Colonic mucosa (tissue), 4 donors: Measurements from ENCODE around the gene DNM3. TPM values are rescaled to one million over a fixed set of nuclear protein-coding genes. Genes with fewer than 3 reads are reported as not detected.
A peak's percentile ranks its signal among the peaks of the same experiment; 100 is the strongest.
"Not testable (repeated sequence)": the region's sequence is repeated elsewhere in the genome, so short reads cannot be mapped to it uniquely, and the experiment has no call there.

ENCODE experiments used
- DNase-seq: peaks from one replicate; pipeline ENCODE4 v3.0.0-alpha.2; 2020
- H3K27ac ChIP-seq: fragments of 200-600 bp; one replicate; pipeline ENCODE4 v1.8.0; 2021
- H3K27me3 ChIP-seq: fragments of 200-600 bp; one replicate; pipeline ENCODE4 v1.8.0; 2021
- H3K36me3 ChIP-seq: fragments of 200-600 bp; one replicate; pipeline ENCODE4 v1.8.0; 2021
- H3K4me1 ChIP-seq: fragments of 200-600 bp; one replicate; pipeline ENCODE4 v1.8.0; 2021; ENCODE audit warnings: mild to moderate bottlenecking
- H3K4me3 ChIP-seq: fragments of 200-600 bp; one replicate; pipeline ENCODE4 v1.8.0; 2021
- H3K9ac ChIP-seq, 2 donors: one replicate each; pipeline ENCODE4 v1.7.0; 2013; ENCODE audit warnings: control low read depth in 2 of 2, low read depth in 2 of 2, low read length in 2 of 2
- H3K9me3 ChIP-seq: fragments of 200-600 bp; one replicate; pipeline ENCODE4 v1.8.0; 2021
- intact Hi-C: fragments of 100-400 bp; cut with DNase I; formaldehyde crosslinking; loops from one replicate; pipeline ENCODE4 v1.14.1; 2022
- total RNA-seq, 2 donors: library from RNA; stranded (reverse); fragmentation: NEBNext Ultra II Directional in 1 of 2; extraction: Animal tissue kit (Norgen Biotek cat#: 25700) in 1 of 2; gene quantifications; one replicate each; pipeline ENCODE4 v1.2.1, GENCODE V29; 2021
- TF ChIP-seq, protein P1 (sequence below): fragments of 200-600 bp; IDR thresholded peaks from one replicate; pipeline ENCODE4 v1.8.0; 2022; ENCODE audit warnings: antibody characterized with exemption, mild to moderate bottlenecking
- donor health status: healthy.
- donor health status: DM: no; HTN: no; CAD: no.
- donor health status: DM: no; HTN: no; CAD: no.

The DNM3 gene
- total RNA-seq, 2 donors from 2014 or later, result 1.7 to 2.6 TPM

DNA sequence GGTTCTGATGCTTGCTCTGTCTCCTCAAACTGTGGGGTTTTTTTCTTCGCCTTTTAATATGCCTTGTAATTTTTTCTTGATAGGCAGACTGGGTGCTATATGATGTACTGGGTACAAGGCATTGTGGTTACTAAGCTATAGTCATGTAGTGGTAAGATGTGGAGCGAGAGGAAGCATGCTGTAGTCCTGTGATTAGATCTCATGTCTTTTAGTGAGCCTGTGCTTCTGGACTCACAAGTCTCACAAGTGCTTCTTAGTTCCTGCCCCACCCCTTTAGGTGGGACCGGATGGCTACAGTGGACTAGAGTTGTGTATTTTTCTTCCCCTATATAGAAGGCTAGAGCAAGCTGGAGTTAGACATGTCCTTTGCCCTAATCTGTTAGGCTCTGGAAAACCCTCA is 178.7 kb downstream of the DNM3 start:
- intact Hi-C loops, result no loop called here
- H3K27me3 ChIP-seq, result no peaks in the 10 kb centered on the region
- DNase-seq, result no peak
- H3K36me3 ChIP-seq, result no peaks in the 10 kb centered on the region
- no peaks in the 10 kb centered on the region for H3K9me3 ChIP-seq
- no peak overlapping the region for H3K9ac ChIP-seq
- H3K27ac ChIP-seq, result no peak overlapping the region
- no peak overlapping the region for H3K4me3 ChIP-seq
- no peaks in the 10 kb centered on the region for H3K4me1 ChIP-seq
- TF ChIP-seq, protein P1, sequence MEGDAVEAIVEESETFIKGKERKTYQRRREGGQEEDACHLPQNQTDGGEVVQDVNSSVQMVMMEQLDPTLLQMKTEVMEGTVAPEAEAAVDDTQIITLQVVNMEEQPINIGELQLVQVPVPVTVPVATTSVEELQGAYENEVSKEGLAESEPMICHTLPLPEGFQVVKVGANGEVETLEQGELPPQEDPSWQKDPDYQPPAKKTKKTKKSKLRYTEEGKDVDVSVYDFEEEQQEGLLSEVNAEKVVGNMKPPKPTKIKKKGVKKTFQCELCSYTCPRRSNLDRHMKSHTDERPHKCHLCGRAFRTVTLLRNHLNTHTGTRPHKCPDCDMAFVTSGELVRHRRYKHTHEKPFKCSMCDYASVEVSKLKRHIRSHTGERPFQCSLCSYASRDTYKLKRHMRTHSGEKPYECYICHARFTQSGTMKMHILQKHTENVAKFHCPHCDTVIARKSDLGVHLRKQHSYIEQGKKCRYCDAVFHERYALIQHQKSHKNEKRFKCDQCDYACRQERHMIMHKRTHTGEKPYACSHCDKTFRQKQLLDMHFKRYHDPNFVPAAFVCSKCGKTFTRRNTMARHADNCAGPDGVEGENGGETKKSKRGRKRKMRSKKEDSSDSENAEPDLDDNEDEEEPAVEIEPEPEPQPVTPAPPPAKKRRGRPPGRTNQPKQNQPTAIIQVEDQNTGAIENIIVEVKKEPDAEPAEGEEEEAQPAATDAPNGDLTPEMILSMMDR, result no peak

DNA sequence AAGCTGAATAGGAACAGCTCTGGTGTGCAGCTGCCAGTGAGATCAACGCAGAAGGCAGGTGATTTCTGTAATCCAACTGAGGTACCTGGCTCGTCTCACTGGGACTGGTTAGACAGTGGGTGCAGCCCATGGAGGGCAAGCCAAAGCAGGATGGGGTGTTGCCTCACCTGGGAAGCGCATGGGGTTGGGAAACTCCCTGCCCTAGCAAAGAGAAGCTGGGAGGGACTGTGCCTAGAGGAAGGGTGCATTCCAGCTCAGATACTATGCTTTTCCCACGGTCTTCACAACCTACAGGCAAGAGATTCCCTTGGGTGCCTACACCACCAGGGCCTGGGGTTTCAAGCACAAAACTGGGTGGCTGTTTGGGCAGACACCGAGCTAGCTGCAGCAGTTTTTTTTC is 183.2 kb downstream of the DNM3 start:
- intact Hi-C loops, result no loop called here
- no peaks in the 10 kb centered on the region for H3K27me3 ChIP-seq
- H3K27ac ChIP-seq, result no peak overlapping the region
- no peak overlapping the region for H3K9ac ChIP-seq
- H3K4me3 ChIP-seq, result no peak overlapping the region
- TF ChIP-seq, protein P1, result no peak
- no peaks in the 10 kb centered on the region for H3K4me1 ChIP-seq
- H3K36me3 ChIP-seq, result no peaks in the 10 kb centered on the region
- no peak for DNase-seq
- no peaks in the 10 kb centered on the region for H3K9me3 ChIP-seq

DNA sequence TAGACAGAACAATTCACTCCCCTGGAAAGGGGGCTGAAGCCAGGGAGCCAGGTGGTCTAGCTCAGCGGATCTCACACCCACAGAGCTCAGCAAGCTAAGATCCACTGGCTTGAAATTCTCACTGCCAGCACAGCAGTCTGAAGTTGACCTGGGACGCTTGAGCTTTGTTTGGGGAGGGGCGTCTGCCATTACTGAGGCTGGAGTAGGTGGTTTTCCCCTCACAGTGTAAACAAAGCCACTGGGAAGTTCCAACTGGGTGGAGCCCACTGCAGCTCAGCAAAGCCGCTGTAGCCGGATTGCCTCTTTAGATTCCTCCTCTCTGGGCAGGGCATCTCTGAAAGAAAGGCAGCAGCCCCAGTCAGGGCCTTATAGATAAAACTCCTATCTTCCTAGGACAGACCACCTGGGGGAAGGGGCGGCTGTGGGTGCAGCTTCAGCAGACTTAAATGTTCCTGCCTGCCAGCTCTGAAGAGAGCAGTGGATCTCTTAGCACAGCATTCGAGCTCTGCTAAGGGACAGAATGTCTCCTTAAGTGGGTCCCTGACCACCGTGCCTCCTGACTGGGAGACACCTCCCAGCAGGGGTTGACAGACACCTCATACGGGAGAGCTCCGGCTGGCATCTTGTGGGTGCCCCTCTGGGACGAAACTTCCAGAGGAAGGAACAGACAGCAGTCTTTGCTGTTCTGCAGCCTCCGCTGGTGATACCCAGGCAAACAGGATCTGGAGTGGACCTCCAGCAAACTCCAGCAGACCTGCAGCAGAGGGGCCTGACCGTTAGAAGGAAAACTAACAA is 183.8 kb downstream of the DNM3 start:
- DNase-seq, H3K4me1 ChIP-seq, intact Hi-C loops, H3K4me3 ChIP-seq, H3K9me3 ChIP-seq, H3K27me3 ChIP-seq, H3K9ac ChIP-seq, H3K27ac ChIP-seq, H3K36me3 ChIP-seq: not testable (repeated sequence)

DNA sequence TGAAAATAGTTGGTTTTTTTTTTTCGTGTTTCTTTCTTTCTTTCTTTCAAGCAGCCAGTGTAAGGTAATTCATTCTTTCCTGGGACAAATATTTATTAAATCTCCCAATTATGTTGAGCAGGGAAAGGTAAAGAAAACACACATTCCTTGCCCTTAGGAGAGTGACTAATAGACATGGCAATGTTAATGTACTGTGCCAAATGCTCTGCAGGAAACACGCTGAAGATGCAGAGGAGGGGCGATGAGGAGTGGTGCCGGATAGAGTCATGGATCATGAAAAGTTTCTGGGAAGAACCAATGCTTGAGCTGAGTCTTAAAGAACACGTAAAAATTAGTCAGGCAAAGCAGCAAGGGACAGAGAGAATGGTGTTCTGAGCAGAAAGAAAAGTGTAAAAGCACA is 199.2 kb downstream of the DNM3 start:
- intact Hi-C loops, result no loop called here
- no peaks in the 10 kb centered on the region for H3K36me3 ChIP-seq
- H3K9me3 ChIP-seq, result no peaks in the 10 kb centered on the region
- no peaks in the 10 kb centered on the region for H3K27me3 ChIP-seq
- no peak overlapping the region for H3K9ac ChIP-seq
- H3K4me1 ChIP-seq, result no peaks in the 10 kb centered on the region
- TF ChIP-seq, protein P1, result no peak
- H3K27ac ChIP-seq, result no peak overlapping the region
- DNase-seq, result no peak
- H3K4me3 ChIP-seq, result no peak overlapping the region

DNA sequence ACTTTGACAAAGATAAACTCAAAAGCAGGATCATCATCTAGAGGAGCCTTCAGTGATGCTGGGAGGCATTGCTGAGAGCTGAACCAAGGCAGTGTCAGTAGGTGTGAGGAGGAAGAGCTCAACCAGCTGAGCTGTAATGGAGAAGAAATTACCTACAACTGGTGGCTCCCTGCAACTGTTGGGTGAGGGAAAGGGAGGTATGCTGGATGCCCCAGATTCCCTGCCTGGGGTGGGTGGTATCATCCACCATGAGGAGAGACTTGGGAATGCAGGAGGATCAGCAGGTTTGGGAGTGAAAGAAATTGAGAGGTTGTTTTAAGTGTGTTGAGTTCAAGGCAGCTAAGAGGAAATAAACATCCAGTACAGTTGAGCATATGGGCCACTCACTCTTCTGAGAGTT is 199.8 kb downstream of the DNM3 start:
- no peak for DNase-seq
- Histone ChIP-seq H3K4me1 (no peaks in the 10 kb centered on the region), H3K4me3 (no peak overlapping the region), H3K9me3 (no peaks in the 10 kb centered on the region), H3K36me3 (no peaks in the 10 kb centered on the region), H3K27ac (no peak overlapping the region), H3K27me3 (no peaks in the 10 kb centered on the region), H3K9ac (no peak overlapping the region)
- TF ChIP-seq, protein P1, result no peak
- intact Hi-C loops, result no loop called here

DNA sequence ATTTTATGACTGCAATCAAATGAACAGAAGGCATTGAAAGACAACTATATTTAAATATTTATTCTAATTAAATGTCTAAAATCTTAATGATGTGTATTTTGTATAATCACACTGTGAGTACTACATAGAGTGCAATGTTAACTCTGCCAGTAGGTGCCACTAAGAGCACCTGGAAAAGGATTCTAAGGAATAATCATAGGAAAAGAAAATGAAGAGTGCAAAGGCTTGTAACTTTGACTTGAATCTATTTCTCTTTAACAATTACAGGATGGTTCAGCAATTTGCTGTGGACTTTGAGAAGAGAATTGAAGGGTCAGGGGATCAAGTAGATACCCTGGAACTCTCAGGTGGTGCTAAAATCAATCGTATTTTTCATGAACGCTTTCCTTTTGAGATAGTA is 200.4 kb downstream of the DNM3 start:
- H3K9ac ChIP-seq, result no peak overlapping the region
- TF ChIP-seq, protein P1, result peak; percentile 28
- intact Hi-C loops, result no loop called here
- H3K9me3 ChIP-seq, result no peaks in the 10 kb centered on the region
- H3K27ac ChIP-seq, result no peak overlapping the region
- no peak overlapping the region for H3K4me3 ChIP-seq
- no peaks in the 10 kb centered on the region for H3K4me1 ChIP-seq
- H3K36me3 ChIP-seq, result no peaks in the 10 kb centered on the region
- no peak for DNase-seq
- no peaks in the 10 kb centered on the region for H3K27me3 ChIP-seq
